ENCODE data around the gene CBR1. TPM values are rescaled to one million over a fixed set of nuclear protein-coding genes. Genes with fewer than 3 reads are reported as not detected.
"Not testable (repeated sequence)": the region's sequence is repeated elsewhere in the genome, so short reads cannot be mapped to it uniquely, and the experiment has no call there.

CBR1 gene
- polyA plus RNA-seq, 1 donor from 2014 or later: 9.2 TPM

DNA sequence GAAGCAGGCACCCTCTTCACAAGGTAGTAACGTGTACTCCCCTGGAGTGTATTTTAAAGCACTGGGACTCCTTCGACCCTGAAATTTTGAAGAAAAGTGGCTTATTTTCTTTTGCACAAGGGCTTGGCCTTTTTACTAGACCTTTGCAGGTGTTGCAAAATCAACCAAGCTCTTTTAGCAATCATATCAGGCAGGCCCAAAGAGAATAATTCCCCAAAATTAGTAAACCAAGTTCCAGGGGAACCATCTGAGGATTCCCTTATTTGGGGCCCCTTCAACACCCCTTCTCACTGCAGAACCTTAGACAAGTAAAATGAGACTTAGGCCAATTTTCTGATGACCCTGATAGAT, 28.3 kb downstream of the CBR1 start:
- Histone ChIP-seq H3K79me2 (replicated peaks; ENCODE audit: insufficient read depth, low read length) (no peaks in the 10 kb centered on the region), H3K9ac (ENCODE audit: low read length) (no peak overlapping the region), H3K27me3 (ENCODE audit: insufficient read depth, low read depth, low read length) (no peaks in the 10 kb centered on the region), H3K4me2 (ENCODE audit: low read length) (no peak overlapping the region), H4K20me1 (ENCODE audit: insufficient read depth) (no peaks in the 10 kb centered on the region), H2AFZ (ENCODE audit: low read depth, low read length) (no peak overlapping the region), H3F3A (ENCODE audit: insufficient read depth, low read length, poor library complexity, severe bottlenecking) (no peaks in the 10 kb centered on the region), H3K9me2 (ENCODE audit: insufficient read depth, low read length) (no peaks in the 10 kb centered on the region), H3K9me3 (ENCODE audit: low read length) (no peaks in the 10 kb centered on the region), H3K27ac (ENCODE audit: low read length) (no peak overlapping the region), H3K4me3 (ENCODE audit: low read length) (no peak overlapping the region), H3K36me3 (ENCODE audit: insufficient read depth, low read length) (no peaks in the 10 kb centered on the region)
- TF ChIP-seq EP300 (conservative IDR thresholded peaks at IDR 0.05; ENCODE audit: poor library complexity, severe bottlenecking) (no peak), TAF1 (IDR thresholded peaks at IDR 0.05; ENCODE audit: low read depth) (no peak), SMC3 (conservative IDR thresholded peaks at IDR 0.05; ENCODE audit: poor library complexity) (no peak), RAD21 (conservative IDR thresholded peaks at IDR 0.05) (no peak), POLR2AphosphoS5 (IDR thresholded peaks at IDR 0.05) (no peak), EZH2 (IDR thresholded peaks at IDR 0.05; ENCODE audit: borderline replicate concordance, insufficient read depth, low read length, poor library complexity, severe bottlenecking) (no peak), MXI1 (conservative IDR thresholded peaks at IDR 0.05; ENCODE audit: poor library complexity, severe bottlenecking) (no peak)
- TF ChIP-seq, protein P1, sequence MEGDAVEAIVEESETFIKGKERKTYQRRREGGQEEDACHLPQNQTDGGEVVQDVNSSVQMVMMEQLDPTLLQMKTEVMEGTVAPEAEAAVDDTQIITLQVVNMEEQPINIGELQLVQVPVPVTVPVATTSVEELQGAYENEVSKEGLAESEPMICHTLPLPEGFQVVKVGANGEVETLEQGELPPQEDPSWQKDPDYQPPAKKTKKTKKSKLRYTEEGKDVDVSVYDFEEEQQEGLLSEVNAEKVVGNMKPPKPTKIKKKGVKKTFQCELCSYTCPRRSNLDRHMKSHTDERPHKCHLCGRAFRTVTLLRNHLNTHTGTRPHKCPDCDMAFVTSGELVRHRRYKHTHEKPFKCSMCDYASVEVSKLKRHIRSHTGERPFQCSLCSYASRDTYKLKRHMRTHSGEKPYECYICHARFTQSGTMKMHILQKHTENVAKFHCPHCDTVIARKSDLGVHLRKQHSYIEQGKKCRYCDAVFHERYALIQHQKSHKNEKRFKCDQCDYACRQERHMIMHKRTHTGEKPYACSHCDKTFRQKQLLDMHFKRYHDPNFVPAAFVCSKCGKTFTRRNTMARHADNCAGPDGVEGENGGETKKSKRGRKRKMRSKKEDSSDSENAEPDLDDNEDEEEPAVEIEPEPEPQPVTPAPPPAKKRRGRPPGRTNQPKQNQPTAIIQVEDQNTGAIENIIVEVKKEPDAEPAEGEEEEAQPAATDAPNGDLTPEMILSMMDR (IDR thresholded peaks at IDR 0.05; ENCODE audit: poor library complexity, severe bottlenecking): no peak
- TF ChIP-seq, protein P2, sequence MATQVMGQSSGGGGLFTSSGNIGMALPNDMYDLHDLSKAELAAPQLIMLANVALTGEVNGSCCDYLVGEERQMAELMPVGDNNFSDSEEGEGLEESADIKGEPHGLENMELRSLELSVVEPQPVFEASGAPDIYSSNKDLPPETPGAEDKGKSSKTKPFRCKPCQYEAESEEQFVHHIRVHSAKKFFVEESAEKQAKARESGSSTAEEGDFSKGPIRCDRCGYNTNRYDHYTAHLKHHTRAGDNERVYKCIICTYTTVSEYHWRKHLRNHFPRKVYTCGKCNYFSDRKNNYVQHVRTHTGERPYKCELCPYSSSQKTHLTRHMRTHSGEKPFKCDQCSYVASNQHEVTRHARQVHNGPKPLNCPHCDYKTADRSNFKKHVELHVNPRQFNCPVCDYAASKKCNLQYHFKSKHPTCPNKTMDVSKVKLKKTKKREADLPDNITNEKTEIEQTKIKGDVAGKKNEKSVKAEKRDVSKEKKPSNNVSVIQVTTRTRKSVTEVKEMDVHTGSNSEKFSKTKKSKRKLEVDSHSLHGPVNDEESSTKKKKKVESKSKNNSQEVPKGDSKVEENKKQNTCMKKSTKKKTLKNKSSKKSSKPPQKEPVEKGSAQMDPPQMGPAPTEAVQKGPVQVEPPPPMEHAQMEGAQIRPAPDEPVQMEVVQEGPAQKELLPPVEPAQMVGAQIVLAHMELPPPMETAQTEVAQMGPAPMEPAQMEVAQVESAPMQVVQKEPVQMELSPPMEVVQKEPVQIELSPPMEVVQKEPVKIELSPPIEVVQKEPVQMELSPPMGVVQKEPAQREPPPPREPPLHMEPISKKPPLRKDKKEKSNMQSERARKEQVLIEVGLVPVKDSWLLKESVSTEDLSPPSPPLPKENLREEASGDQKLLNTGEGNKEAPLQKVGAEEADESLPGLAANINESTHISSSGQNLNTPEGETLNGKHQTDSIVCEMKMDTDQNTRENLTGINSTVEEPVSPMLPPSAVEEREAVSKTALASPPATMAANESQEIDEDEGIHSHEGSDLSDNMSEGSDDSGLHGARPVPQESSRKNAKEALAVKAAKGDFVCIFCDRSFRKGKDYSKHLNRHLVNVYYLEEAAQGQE (IDR thresholded peaks at IDR 0.05; ENCODE audit: borderline replicate concordance): no peak

DNA sequence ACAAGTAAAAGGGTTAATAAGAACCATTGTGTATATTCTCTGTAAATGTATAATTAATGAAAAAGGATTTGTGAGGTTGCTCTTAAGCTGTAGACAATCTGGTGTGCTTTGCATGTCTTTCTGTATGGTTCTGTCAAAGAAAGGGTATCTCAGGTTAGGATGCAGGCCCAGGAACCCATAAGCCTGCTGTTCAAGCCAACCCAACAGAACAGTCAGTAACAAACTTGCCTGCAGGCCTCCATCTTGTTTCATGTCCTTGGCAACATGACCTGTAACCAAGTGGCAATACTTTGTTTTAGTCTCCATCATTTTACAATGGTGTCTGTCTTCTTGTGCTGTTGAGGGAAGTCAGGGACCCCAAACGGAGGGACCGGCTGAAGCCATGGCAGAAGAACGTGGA, 29.2 kb downstream of the CBR1 start:
- no peaks in the 10 kb centered on the region for H3K9me2 ChIP-seq (ENCODE audit: insufficient read depth, low read length)
- no peaks in the 10 kb centered on the region for H3K9me3 ChIP-seq (ENCODE audit: low read length)
- H3F3A ChIP-seq (ENCODE audit: insufficient read depth, low read length, poor library complexity, severe bottlenecking): no peaks in the 10 kb centered on the region
- H3K27ac ChIP-seq (ENCODE audit: low read length): no peak overlapping the region
- H3K79me2 ChIP-seq (replicated peaks; ENCODE audit: insufficient read depth, low read length): no peaks in the 10 kb centered on the region
- H3K27me3 ChIP-seq (ENCODE audit: insufficient read depth, low read depth, low read length): no peaks in the 10 kb centered on the region
- no peak for TF ChIP-seq SMC3 (conservative IDR thresholded peaks at IDR 0.05; ENCODE audit: poor library complexity)
- TF ChIP-seq RAD21 (conservative IDR thresholded peaks at IDR 0.05): no peak
- TF ChIP-seq EZH2 (IDR thresholded peaks at IDR 0.05; ENCODE audit: borderline replicate concordance, insufficient read depth, low read length, poor library complexity, severe bottlenecking): no peak
- TF ChIP-seq, protein P1 (IDR thresholded peaks at IDR 0.05; ENCODE audit: poor library complexity, severe bottlenecking): no peak
- no peak for TF ChIP-seq POLR2AphosphoS5 (IDR thresholded peaks at IDR 0.05)
- TF ChIP-seq MXI1 (conservative IDR thresholded peaks at IDR 0.05; ENCODE audit: poor library complexity, severe bottlenecking): no peak
- no peak for TF ChIP-seq EP300 (conservative IDR thresholded peaks at IDR 0.05; ENCODE audit: poor library complexity, severe bottlenecking)
- TF ChIP-seq TAF1 (IDR thresholded peaks at IDR 0.05; ENCODE audit: low read depth): no peak
- TF ChIP-seq, protein P2 (IDR thresholded peaks at IDR 0.05; ENCODE audit: borderline replicate concordance): no peak
- H3K9ac ChIP-seq (ENCODE audit: low read length): no peak overlapping the region
- no peaks in the 10 kb centered on the region for H3K36me3 ChIP-seq (ENCODE audit: insufficient read depth, low read length)
- H3K4me3 ChIP-seq (ENCODE audit: low read length): no peak overlapping the region
- H3K4me2 ChIP-seq (ENCODE audit: low read length): no peak overlapping the region
- H2AFZ ChIP-seq (ENCODE audit: low read depth, low read length): no peak overlapping the region
- H4K20me1 ChIP-seq (ENCODE audit: insufficient read depth): no peaks in the 10 kb centered on the region

DNA sequence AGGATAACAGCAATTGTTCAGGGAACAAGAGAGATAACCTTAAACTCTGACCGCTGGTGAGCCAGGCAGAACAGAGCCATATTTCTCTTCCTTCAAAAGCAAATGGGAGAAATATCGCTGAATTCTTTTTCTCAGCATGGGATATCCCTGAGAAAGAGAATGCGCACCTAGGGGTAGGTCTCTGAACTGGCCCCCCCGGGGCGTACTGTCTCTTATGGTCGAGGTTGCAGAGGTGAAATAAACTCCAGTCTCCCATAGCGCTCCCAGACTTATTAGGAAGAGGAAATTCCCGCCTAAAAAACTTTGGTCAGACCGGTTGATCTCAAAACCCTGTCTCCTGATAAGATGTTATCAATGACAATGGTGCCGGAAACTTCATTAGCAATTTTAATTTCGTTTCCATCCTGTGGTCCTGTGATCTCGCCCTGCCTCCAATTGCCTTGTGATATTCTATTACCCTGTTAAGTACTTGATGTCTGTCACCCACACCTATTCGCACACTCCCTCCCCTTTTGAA, 29.9 kb downstream of the CBR1 start:
- not testable (repeated sequence) for H3K4me2 ChIP-seq (ENCODE audit: low read length); H3K9me3 ChIP-seq (ENCODE audit: low read length)

More for the DNA sequence above, 29.9 kb downstream of the CBR1 start:
- not testable (repeated sequence) for H3K9me2 ChIP-seq (ENCODE audit: insufficient read depth, low read length); H2AFZ ChIP-seq (ENCODE audit: low read depth, low read length); H3K9ac ChIP-seq (ENCODE audit: low read length); H3K36me3 ChIP-seq (ENCODE audit: insufficient read depth, low read length); H3K27ac ChIP-seq (ENCODE audit: low read length); H3F3A ChIP-seq (ENCODE audit: insufficient read depth, low read length, poor library complexity, severe bottlenecking); H3K79me2 ChIP-seq (replicated peaks; ENCODE audit: insufficient read depth, low read length); H3K27me3 ChIP-seq (ENCODE audit: insufficient read depth, low read depth, low read length); H3K4me3 ChIP-seq (ENCODE audit: low read length); H4K20me1 ChIP-seq (ENCODE audit: insufficient read depth)
